NB4 (cell line): Measurements from ENCODE around the gene CTSA.

Experiments
- POLR2A ChIP-seq: IDR thresholded peaks from 2 replicates; pipeline ENCODE4 v1.6.1; 2011; ENCODE audit warnings: mild to moderate bottlenecking; ENCODE audit not compliant: insufficient read length; ENCODE audit errors: extremely low read depth
- TF ChIP-seq, protein P1 (sequence below): IDR thresholded peaks from one replicate; pipeline ENCODE4 v1.5.1; 2012; ENCODE audit warnings: low read depth, low read length

DNA sequence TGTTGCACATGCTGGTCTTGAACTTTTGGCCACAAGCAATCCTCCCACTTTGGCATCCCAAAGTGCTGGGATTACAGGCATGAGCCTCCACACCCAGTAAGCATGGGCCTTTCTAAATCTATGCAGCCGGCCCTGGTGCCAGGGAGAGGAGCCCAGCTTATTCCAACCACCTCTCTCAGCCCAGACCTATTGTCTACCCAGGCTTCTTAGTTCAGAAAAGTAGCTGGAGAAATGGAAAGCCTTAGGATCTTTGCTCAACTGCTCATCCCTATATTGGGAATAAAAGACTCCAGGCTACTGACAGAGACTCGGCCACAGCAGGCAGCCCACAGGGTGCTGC is 35.6 kb downstream of the CTSA start:
- TF ChIP-seq, protein P1, sequence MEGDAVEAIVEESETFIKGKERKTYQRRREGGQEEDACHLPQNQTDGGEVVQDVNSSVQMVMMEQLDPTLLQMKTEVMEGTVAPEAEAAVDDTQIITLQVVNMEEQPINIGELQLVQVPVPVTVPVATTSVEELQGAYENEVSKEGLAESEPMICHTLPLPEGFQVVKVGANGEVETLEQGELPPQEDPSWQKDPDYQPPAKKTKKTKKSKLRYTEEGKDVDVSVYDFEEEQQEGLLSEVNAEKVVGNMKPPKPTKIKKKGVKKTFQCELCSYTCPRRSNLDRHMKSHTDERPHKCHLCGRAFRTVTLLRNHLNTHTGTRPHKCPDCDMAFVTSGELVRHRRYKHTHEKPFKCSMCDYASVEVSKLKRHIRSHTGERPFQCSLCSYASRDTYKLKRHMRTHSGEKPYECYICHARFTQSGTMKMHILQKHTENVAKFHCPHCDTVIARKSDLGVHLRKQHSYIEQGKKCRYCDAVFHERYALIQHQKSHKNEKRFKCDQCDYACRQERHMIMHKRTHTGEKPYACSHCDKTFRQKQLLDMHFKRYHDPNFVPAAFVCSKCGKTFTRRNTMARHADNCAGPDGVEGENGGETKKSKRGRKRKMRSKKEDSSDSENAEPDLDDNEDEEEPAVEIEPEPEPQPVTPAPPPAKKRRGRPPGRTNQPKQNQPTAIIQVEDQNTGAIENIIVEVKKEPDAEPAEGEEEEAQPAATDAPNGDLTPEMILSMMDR = no peak
- no peak for TF ChIP-seq POLR2A
